WI38 (cell line): Measurements from ENCODE around the gene ABHD1.
"Not testable (repeated sequence)": the region's sequence is repeated elsewhere in the genome, so short reads cannot be mapped to it uniquely, and the experiment has no call there.

Experiments used
- H3K4me3 ChIP-seq: 2 replicates; pipeline ENCODE4 v1.5.1; 2011; ENCODE audit warnings: low read depth, mild to moderate bottlenecking, control low read depth, low read length
- TF ChIP-seq, protein P1 (sequence below): IDR thresholded peaks from 2 replicates; pipeline ENCODE4 v1.5.1; 2012; ENCODE audit warnings: low read depth, mild to moderate bottlenecking, control low read depth, low read length

ABHD1 gene

DNA sequence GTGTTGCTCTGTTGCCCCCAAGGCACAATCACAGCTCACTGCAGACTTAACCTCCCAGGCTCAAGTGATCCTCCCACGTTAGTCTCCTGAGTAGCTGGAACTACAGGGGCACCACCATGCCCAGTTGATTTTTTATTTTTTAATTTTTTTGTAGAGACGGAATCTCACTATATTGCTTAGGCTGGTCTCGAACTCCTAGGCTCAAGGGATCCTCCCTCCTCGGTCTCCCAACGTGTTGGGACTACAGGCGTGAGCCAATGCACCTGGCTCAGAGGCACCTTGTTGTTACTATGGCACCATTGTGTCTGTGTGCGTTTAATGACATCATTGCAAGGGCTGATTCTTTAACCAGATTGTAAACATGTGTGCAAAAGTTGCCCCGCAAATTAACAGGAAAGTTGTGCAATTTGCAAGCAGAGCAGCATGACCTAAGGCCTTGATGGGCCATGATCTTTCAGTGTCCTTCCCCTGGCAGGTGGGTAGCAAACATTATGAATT lies 47.8 kb downstream of the ABHD1 start:
- TF ChIP-seq, protein P1, sequence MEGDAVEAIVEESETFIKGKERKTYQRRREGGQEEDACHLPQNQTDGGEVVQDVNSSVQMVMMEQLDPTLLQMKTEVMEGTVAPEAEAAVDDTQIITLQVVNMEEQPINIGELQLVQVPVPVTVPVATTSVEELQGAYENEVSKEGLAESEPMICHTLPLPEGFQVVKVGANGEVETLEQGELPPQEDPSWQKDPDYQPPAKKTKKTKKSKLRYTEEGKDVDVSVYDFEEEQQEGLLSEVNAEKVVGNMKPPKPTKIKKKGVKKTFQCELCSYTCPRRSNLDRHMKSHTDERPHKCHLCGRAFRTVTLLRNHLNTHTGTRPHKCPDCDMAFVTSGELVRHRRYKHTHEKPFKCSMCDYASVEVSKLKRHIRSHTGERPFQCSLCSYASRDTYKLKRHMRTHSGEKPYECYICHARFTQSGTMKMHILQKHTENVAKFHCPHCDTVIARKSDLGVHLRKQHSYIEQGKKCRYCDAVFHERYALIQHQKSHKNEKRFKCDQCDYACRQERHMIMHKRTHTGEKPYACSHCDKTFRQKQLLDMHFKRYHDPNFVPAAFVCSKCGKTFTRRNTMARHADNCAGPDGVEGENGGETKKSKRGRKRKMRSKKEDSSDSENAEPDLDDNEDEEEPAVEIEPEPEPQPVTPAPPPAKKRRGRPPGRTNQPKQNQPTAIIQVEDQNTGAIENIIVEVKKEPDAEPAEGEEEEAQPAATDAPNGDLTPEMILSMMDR, result no peak
- no peak overlapping the region for H3K4me3 ChIP-seq

DNA sequence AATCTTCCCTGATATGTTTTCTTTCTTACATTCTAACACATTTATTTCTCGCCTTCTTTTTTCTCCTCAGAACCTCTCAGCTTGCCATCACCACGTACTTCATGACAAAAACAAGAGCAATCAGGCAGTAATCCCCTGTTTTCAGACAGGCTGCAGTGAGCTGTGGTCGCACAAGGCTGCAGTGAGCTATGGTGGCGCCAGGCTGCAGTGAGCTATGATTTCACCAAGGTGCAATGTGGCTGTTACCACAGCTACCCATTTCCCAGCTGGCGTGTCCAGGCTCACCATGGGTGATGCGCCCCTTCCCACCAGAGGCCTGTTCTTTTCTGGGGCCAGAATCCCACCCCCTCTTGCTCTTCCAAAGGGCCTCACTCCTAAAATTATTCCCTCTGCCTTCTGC lies 51.0 kb downstream of the ABHD1 start:
- TF ChIP-seq, protein P1, result no peak
- H3K4me3 ChIP-seq, result no peak overlapping the region

DNA sequence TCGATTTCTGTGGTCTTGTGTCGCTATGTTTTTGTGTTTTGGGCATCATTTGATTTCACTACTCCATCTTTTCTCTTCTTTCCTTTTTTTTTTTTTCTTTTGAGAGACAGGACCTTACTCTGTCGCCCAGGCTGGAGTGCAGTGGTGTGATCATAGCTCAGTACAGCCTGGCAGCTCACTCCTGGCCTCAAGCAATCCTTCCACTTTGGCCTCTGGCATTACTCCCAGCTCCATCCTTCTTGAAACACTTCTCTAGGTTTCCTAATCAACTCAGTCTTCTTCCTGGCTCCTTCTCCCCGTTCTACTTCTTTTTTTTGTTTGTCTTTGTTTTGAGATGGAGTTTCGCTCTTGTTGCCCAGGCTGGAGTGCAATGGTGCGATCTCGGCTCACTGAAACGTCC lies 51.7 kb downstream of the ABHD1 start:
- no peak overlapping the region for H3K4me3 ChIP-seq
- TF ChIP-seq, protein P1, result no peak

DNA sequence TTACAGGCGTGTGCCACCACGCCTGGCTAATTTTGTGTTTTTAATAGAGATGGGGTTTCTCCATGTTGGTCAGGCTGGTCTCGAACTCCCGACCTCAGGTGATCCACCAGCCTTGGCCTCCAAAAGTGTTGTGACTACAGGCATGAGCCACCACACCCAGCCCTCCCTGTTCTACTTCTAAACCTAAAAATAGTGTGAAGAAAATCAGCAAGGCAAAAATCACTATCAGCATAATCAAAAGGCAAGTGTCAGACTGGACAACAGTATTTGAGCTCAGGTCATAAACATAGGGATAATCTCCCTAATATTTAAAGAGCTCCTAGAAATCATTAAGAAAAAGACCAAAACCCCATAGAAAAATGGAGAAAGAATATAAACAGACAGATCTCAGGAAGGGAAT lies 52.2 kb downstream of the ABHD1 start:
- not testable (repeated sequence) for H3K4me3 ChIP-seq

DNA sequence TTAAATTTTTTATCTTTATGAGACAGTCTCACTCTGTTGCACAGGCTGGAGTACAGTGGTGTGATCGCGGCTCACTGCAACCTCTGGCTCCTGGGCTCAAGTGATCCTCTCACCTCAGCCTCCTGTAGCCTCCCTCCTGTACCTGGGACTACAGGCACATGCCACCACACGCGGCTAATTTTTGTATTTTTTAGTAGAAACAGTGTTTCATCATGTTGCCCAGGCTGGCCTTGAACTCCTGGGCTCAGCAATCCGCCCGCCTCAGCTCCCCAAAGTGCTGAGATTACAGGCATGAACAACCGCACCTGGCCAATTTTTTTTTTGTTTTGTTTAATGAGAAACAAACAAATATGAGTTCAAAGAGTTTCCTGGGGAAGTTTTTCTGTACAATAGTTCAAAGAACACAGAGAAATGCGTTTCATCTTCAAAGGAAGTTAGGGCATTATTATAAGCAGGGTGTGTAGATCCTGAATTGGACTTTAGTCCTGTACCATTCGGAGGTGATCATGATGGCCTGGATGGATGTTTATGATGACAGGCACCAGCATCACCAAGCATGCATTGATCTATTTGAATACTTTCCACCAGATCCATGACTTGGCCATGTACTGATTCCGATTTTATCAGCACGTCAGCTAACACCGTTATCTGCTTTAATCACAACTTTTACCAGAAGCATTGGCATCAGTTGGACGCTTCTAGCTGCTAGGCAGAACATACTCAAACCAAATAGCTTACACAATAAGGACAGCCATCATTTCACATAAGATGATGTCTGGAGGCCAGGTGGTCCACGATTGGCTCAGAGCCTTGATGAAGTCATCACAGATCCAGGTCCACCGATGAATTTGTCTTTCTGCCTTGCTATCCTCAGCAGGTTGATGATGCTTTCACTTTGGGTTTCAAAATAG lies 54.1 kb downstream of the ABHD1 start:
- H3K4me3 ChIP-seq, result no peak overlapping the region
- TF ChIP-seq, protein P1, result no peak

DNA sequence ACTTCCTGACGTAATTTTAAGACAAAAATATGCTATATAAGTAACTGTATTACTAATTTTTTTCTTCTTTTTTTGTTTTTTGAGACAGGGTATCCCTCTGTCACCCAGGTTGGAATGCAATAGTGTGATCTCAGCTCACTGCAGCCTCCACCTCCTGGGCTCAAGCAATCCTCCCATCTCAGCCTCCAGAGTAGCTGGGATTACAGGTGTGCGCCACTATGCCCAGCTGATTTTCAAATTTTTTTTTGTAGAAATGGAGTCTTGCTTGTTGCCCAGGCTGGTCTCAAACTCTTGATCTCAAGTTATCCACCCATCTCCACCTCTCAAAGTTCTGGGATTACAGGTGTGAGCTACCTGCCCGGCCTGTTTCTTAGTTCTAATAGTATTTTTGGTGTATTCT lies 54.9 kb downstream of the ABHD1 start:
- TF ChIP-seq, protein P1, result no peak
- H3K4me3 ChIP-seq, result no peak overlapping the region

DNA sequence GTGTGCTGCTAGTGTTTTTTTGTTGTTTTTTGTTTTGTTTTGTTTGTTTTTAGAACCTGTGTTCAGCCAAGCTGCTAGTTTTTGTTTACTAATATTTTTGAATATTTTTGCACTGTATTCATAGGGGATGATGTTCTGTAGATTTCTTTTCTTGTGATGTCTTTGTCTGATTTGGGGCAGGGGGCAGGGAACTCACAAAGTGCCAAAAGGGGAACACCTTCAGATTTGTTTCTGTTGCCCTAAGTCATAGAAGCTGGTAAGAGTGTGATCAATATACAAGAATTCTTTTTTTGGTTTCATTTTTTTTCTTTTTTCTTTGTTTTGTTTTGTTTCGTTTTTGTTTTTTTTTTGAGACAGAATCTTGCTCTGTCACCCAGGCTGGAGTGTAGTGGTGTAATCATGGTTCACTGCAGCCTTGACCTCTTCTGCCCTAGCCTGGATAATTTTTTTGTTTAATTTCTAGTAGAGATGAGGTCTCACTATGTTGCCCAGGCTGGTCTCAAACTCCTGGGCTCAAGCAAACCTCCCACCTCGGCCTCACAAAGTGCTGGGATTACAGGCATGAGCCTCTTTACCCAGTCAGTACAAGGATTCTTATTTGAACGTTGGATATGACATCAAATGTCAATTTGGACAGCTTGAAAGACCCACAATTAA lies 55.9 kb downstream of the ABHD1 start:
- TF ChIP-seq, protein P1, result no peak
- H3K4me3 ChIP-seq, result no peak overlapping the region
